ENCODE results near the gene RD3L. TPM values are rescaled to one million over a fixed set of nuclear protein-coding genes. Genes with fewer than 3 reads are reported as not detected.
A peak's percentile ranks its signal among the peaks of the same experiment; 100 is the strongest.

The RD3L gene
- total and polyA plus RNA-seq, 9 of the 15 experiments (the other 6 are each of a cell fraction or from before 2014, with no cell fraction given): 0.14 TPM; not detected in 8

GRCh38 chr14:103989964-103990363 lies 47.6 kb upstream of the RD3L start:
- DNase-seq (ENCODE audit: extremely low read depth in 1 of 4, low spot score in 3 of 4) (no peak), FAIRE-seq (no peak), ATAC-seq (no peak)
- WGBS (ENCODE audit: insufficient coverage, low coverage, missing lambda C conversion rate): 0% methylated on average over 4 of the region's 4 CpGs
- ChIA-PET CTCF (ENCODE audit: low intra/inter-chr PET ratio) (no interaction called here), POLR2A (interaction anchor here (0.9 kb wide), 1 partner anchor 8 kb away, joined by 5 read pairs; no protein-coding TSS in a partner anchor)
- Histone ChIP-seq H3K9me1 (ENCODE audit: control insufficient read depth, insufficient read depth, low read length) (no peaks in the 10 kb centered on the region), H2AFZ (ENCODE audit: low read depth, low read length) (no peak overlapping the region), H3K4me3 (no peak overlapping the region), H3K4me1 (replicated peaks in 1 of 2; ENCODE audit: control insufficient read depth in 2 of 2, insufficient read depth in 2 of 2, low read length in 2 of 2) (no peaks in the 10 kb centered on the region), H3K79me2 (ENCODE audit: control insufficient read depth, insufficient read depth, low read length) (no peaks in the 10 kb centered on the region), H4K20me1 (replicated peaks; ENCODE audit: control insufficient read depth, insufficient read depth, low read length) (no peaks in the 10 kb centered on the region), H3K9ac (ENCODE audit: insufficient read depth in 1 of 2, low read depth in 2 of 2, low read length in 2 of 2) (no peak overlapping the region), H3K27ac (ENCODE audit: extremely low read depth, low read depth, low read length) (no peak overlapping the region), H3K36me3 (ENCODE audit: control insufficient read depth, insufficient read depth, low read length) (no peaks in the 10 kb centered on the region), H3K27me3 (ENCODE audit: control insufficient read depth in 2 of 2, insufficient read depth in 2 of 2, low read length in 2 of 2) (peaks cover 0 to 10% of the 10 kb centered on the region in 2 experiments; a peak in 2 of 5 replicates), H3K9me3 (replicated peaks; ENCODE audit: control insufficient read depth, insufficient read depth, low read depth, low read length) (no peaks in the 10 kb centered on the region), H3K4me2 (ENCODE audit: insufficient read depth, low read length) (no peak overlapping the region)
- in situ Hi-C loops (cut with MboI): no loop called here
- intact Hi-C loops (cut with micrococcal nuclease): no loop called here
- TF ChIP-seq IRF2 (CRISPR knock-in tag; IDR thresholded peaks at IDR 0.05): no peak
- TF ChIP-seq JUNB (CRISPR knock-in tag; conservative IDR thresholded peaks at IDR 0.05): no peak
- no peak for TF ChIP-seq KAT2B (IDR thresholded peaks at IDR 0.05; ENCODE audit: low read depth, low read length)
- no peak for TF ChIP-seq ZFP1 (CRISPR knock-in tag; IDR thresholded peaks at IDR 0.05)
- TF ChIP-seq ZNF778 (CRISPR knock-in tag; IDR thresholded peaks at IDR 0.05): no peak
- no peak for TF ChIP-seq NFATC3 (IDR thresholded peaks at IDR 0.05)
- BruUV-seq (replicated peaks): no TSS peak

GRCh38 chr14:103989034-103989433 lies 46.7 kb upstream of the RD3L start:
- Histone ChIP-seq H3K27me3 (ENCODE audit: control insufficient read depth in 2 of 2, insufficient read depth in 2 of 2, low read length in 2 of 2) (peaks cover 0 to 10% of the 10 kb centered on the region in 2 experiments; a peak in 1 of 5 replicates), H3K36me3 (ENCODE audit: control insufficient read depth, insufficient read depth, low read length) (no peaks in the 10 kb centered on the region), H3K9ac (ENCODE audit: insufficient read depth in 1 of 2, low read depth in 2 of 2, low read length in 2 of 2) (no peak overlapping the region), H4K20me1 (replicated peaks; ENCODE audit: control insufficient read depth, insufficient read depth, low read length) (no peaks in the 10 kb centered on the region), H3K4me2 (ENCODE audit: insufficient read depth, low read length) (no peak overlapping the region), H3K9me3 (replicated peaks; ENCODE audit: control insufficient read depth, insufficient read depth, low read depth, low read length) (no peaks in the 10 kb centered on the region), H2AFZ (ENCODE audit: low read depth, low read length) (no peak overlapping the region), H3K4me3 (no peak overlapping the region), H3K79me2 (ENCODE audit: control insufficient read depth, insufficient read depth, low read length) (no peaks in the 10 kb centered on the region), H3K9me1 (ENCODE audit: control insufficient read depth, insufficient read depth, low read length) (no peaks in the 10 kb centered on the region), H3K27ac (ENCODE audit: extremely low read depth, low read depth, low read length) (no peak overlapping the region), H3K4me1 (replicated peaks in 1 of 2; ENCODE audit: control insufficient read depth in 2 of 2, insufficient read depth in 2 of 2, low read length in 2 of 2) (no peaks in the 10 kb centered on the region)
- no peak for ATAC-seq
- 0% methylated on average over 1 of the region's 1 CpG for WGBS (ENCODE audit: insufficient coverage, low coverage, missing lambda C conversion rate)
- in situ Hi-C loops (cut with MboI) (no loop called here), intact Hi-C loops (cut with micrococcal nuclease) (no loop called here)
- CTCF ChIA-PET (ENCODE audit: low intra/inter-chr PET ratio): no interaction called here
- BruUV-seq (replicated peaks): no TSS peak
- no peak for DNase-seq (ENCODE audit: extremely low read depth in 1 of 4, low spot score in 3 of 4)
- POLR2A ChIA-PET: interaction anchor here (0.9 kb wide), 1 partner anchor 9 kb away, joined by 5 read pairs; no protein-coding TSS in a partner anchor
- FAIRE-seq: no peak
- TF ChIP-seq NFRKB (IDR thresholded peaks at IDR 0.05; ENCODE audit: low read depth) (no peak), CBX3 (IDR thresholded peaks at IDR 0.05; ENCODE audit: borderline replicate concordance in 1 of 2, low read length in 2 of 2) (peak in 1 of 2 experiments; percentile 68; a peak in 2 of 3 replicates), ESRRB (CRISPR knock-in tag; IDR thresholded peaks at IDR 0.05; ENCODE audit: borderline replicate concordance) (no peak), CREM (IDR thresholded peaks at IDR 0.05; ENCODE audit: low read depth) (no peak), TRIM28 (IDR thresholded peaks at IDR 0.05) (peak; percentile 77; the same call in 1 of the 2 replicates), CTBP1 (IDR thresholded peaks at IDR 0.05; ENCODE audit: borderline replicate concordance) (no peak), ILF3 (IDR thresholded peaks at IDR 0.05; ENCODE audit: borderline replicate concordance) (no peak), ZNF174 (CRISPR knock-in tag; IDR thresholded peaks at IDR 0.05) (no peak), DACH1 (IDR thresholded peaks at IDR 0.05; ENCODE audit: partially characterized antibody) (no peak), MYNN (IDR thresholded peaks at IDR 0.05) (no peak), MYNN (CRISPR knock-in tag; IDR thresholded peaks at IDR 0.05) (no peak), CHD4 (IDR thresholded peaks at IDR 0.05; ENCODE audit: insufficient read depth, insufficient replicate concordance, low read depth, low read length, poor library complexity, severe bottlenecking) (no peak), FOSL1 (tag; conservative IDR thresholded peaks at IDR 0.05) (no peak)
